ENCODE data around the gene SMARCA4. TPM values are rescaled to one million over a fixed set of nuclear protein-coding genes. Genes with fewer than 3 reads are reported as not detected.

SMARCA4 gene
- total and polyA plus RNA-seq, 4 donors, result 15.9 to 35.4 (median 22.5) TPM

DNA sequence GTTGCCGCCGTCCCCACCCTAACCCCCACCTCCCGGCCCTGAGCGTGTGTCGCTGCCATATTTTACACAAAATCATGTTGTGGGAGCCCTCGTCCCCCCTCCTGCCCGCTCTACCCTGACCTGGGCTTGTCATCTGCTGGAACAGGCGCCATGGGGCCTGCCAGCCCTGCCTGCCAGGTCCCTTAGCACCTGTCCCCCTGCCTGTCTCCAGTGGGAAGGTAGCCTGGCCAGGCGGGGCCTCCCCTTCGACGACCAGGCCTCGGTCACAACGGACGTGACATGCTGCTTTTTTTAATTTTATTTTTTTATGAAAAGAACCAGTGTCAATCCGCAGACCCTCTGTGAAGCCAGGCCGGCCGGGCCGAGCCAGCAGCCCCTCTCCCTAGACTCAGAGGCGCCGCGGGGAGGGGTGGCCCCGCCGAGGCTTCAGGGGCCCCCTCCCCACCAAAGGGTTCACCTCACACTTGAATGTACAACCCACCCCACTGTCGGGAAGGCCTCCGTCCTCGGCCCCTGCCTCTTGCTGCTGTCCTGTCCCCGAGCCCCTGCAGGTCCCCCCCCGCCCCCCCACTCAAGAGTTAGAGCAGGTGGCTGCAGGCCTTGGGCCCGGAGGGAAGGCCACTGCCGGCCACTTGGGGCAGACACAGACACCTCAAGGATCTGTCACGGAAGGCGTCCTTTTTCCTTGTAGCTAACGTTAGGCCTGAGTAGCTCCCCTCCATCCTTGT is 38.8 kb upstream of the SMARCA4 start:
- no peak for DNase-seq (ENCODE audit: low spot score)
- H3K36me3 ChIP-seq (ENCODE audit: control insufficient read depth in 4 of 4, insufficient read depth in 3 of 4, low read depth in 1 of 4, low read length in 3 of 4), result peaks cover 6 to 56% (median 11%) of the 10 kb centered on the region in 4 donors
- H3K9ac ChIP-seq (ENCODE audit: low read depth in 1 of 2, low read length in 2 of 2), result no peak overlapping the region

DNA sequence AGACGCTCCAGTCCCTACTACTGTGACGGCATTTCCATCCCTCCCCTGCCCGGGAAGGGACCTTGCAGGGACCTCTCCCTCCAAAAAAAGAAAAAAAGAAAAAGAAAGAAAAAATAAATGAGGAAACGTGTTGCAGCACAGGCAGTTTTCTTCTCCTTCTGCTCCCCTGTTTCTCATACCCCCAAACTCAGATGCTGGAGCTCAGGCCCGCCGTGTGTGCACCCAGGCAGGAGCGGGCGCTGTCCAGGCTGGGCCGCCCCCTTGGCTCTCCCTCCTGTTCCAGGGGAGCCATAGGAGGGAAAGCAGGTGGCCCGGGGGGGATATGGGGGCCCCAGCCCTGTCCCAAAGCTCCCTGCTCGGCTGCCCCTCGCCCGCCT is 38.2 kb upstream of the SMARCA4 start:
- Histone ChIP-seq H3K9me3 (ENCODE audit: control insufficient read depth in 4 of 4, low read length in 3 of 4) (no peaks in the 10 kb centered on the region), H3K27ac (ENCODE audit: low read depth in 1 of 2, low read length in 2 of 2) (no peak overlapping the region), H3K36me3 (ENCODE audit: control insufficient read depth in 4 of 4, insufficient read depth in 3 of 4, low read depth in 1 of 4, low read length in 3 of 4) (peaks cover 6 to 56% (median 11%) of the 10 kb centered on the region in 4 donors), H3K4me3 (ENCODE audit: low read depth in 1 of 3, low read length in 3 of 3) (no peak overlapping the region), H3K4me1 (ENCODE audit: control insufficient read depth in 4 of 4, insufficient read depth in 4 of 4, low read length in 3 of 4) (peaks cover 2 to 11% (median 7%) of the 10 kb centered on the region in 4 donors), H3K9ac (ENCODE audit: low read depth in 1 of 2, low read length in 2 of 2) (no peak overlapping the region), H3K27me3 (ENCODE audit: control insufficient read depth in 4 of 4, insufficient read depth in 4 of 4, low read length in 3 of 4) (no peaks in the 10 kb centered on the region)
- 93% methylated on average over 13 of the region's 13 CpGs for WGBS
- DNase-seq (ENCODE audit: low spot score), result no peak
- TF ChIP-seq, protein P1, sequence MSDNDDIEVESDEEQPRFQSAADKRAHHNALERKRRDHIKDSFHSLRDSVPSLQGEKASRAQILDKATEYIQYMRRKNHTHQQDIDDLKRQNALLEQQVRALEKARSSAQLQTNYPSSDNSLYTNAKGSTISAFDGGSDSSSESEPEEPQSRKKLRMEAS (IDR thresholded peaks at IDR 0.05), result no peak
- TF ChIP-seq EGR1 (IDR thresholded peaks at IDR 0.05; ENCODE audit: low read depth in 2 of 2) (no peak), JUND (IDR thresholded peaks at IDR 0.05) (no peak), FOXA1 (IDR thresholded peaks at IDR 0.05) (no peak), YY1 (IDR thresholded peaks at IDR 0.05) (no peak), HNF4G (IDR thresholded peaks at IDR 0.05) (no peak), TAF1 (conservative IDR thresholded peaks at IDR 0.05) (no peak), RXRA (IDR thresholded peaks at IDR 0.05) (no peak)
- TF ChIP-seq, protein P2, sequence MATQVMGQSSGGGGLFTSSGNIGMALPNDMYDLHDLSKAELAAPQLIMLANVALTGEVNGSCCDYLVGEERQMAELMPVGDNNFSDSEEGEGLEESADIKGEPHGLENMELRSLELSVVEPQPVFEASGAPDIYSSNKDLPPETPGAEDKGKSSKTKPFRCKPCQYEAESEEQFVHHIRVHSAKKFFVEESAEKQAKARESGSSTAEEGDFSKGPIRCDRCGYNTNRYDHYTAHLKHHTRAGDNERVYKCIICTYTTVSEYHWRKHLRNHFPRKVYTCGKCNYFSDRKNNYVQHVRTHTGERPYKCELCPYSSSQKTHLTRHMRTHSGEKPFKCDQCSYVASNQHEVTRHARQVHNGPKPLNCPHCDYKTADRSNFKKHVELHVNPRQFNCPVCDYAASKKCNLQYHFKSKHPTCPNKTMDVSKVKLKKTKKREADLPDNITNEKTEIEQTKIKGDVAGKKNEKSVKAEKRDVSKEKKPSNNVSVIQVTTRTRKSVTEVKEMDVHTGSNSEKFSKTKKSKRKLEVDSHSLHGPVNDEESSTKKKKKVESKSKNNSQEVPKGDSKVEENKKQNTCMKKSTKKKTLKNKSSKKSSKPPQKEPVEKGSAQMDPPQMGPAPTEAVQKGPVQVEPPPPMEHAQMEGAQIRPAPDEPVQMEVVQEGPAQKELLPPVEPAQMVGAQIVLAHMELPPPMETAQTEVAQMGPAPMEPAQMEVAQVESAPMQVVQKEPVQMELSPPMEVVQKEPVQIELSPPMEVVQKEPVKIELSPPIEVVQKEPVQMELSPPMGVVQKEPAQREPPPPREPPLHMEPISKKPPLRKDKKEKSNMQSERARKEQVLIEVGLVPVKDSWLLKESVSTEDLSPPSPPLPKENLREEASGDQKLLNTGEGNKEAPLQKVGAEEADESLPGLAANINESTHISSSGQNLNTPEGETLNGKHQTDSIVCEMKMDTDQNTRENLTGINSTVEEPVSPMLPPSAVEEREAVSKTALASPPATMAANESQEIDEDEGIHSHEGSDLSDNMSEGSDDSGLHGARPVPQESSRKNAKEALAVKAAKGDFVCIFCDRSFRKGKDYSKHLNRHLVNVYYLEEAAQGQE (IDR thresholded peaks at IDR 0.05), result no peak
- TF ChIP-seq, protein P3, sequence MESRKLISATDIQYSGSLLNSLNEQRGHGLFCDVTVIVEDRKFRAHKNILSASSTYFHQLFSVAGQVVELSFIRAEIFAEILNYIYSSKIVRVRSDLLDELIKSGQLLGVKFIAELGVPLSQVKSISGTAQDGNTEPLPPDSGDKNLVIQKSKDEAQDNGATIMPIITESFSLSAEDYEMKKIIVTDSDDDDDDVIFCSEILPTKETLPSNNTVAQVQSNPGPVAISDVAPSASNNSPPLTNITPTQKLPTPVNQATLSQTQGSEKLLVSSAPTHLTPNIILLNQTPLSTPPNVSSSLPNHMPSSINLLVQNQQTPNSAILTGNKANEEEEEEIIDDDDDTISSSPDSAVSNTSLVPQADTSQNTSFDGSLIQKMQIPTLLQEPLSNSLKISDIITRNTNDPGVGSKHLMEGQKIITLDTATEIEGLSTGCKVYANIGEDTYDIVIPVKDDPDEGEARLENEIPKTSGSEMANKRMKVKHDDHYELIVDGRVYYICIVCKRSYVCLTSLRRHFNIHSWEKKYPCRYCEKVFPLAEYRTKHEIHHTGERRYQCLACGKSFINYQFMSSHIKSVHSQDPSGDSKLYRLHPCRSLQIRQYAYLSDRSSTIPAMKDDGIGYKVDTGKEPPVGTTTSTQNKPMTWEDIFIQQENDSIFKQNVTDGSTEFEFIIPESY (IDR thresholded peaks at IDR 0.05), result no peak
- TF ChIP-seq, protein P4, sequence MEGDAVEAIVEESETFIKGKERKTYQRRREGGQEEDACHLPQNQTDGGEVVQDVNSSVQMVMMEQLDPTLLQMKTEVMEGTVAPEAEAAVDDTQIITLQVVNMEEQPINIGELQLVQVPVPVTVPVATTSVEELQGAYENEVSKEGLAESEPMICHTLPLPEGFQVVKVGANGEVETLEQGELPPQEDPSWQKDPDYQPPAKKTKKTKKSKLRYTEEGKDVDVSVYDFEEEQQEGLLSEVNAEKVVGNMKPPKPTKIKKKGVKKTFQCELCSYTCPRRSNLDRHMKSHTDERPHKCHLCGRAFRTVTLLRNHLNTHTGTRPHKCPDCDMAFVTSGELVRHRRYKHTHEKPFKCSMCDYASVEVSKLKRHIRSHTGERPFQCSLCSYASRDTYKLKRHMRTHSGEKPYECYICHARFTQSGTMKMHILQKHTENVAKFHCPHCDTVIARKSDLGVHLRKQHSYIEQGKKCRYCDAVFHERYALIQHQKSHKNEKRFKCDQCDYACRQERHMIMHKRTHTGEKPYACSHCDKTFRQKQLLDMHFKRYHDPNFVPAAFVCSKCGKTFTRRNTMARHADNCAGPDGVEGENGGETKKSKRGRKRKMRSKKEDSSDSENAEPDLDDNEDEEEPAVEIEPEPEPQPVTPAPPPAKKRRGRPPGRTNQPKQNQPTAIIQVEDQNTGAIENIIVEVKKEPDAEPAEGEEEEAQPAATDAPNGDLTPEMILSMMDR (IDR thresholded peaks at IDR 0.05; ENCODE audit: low read depth, low read length, missing input control), result no peak
- TF ChIP-seq, protein P5, sequence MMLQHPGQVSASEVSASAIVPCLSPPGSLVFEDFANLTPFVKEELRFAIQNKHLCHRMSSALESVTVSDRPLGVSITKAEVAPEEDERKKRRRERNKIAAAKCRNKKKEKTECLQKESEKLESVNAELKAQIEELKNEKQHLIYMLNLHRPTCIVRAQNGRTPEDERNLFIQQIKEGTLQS (IDR thresholded peaks at IDR 0.05), result no peak

More for the DNA sequence above, 38.8 kb upstream of the SMARCA4 start:
- WGBS, result 88% methylated on average over 33 of the region's 33 CpGs
- Histone ChIP-seq H3K4me1 (ENCODE audit: control insufficient read depth in 4 of 4, insufficient read depth in 4 of 4, low read length in 3 of 4) (peaks cover 0 to 5% (median 2%) of the 10 kb centered on the region in 4 donors), H3K9me3 (ENCODE audit: control insufficient read depth in 4 of 4, low read length in 3 of 4) (no peaks in the 10 kb centered on the region), H3K27me3 (ENCODE audit: control insufficient read depth in 4 of 4, insufficient read depth in 4 of 4, low read length in 3 of 4) (no peaks in the 10 kb centered on the region), H3K4me3 (ENCODE audit: low read depth in 1 of 3, low read length in 3 of 3) (no peak overlapping the region), H3K27ac (ENCODE audit: low read depth in 1 of 2, low read length in 2 of 2) (no peak overlapping the region)
- TF ChIP-seq, protein P3 (IDR thresholded peaks at IDR 0.05), result no peak
- TF ChIP-seq, protein P1 (IDR thresholded peaks at IDR 0.05), result no peak
- TF ChIP-seq, protein P5 (IDR thresholded peaks at IDR 0.05), result no peak
- no peak for TF ChIP-seq RXRA (IDR thresholded peaks at IDR 0.05)
- TF ChIP-seq, protein P4 (IDR thresholded peaks at IDR 0.05; ENCODE audit: low read depth, low read length, missing input control), result no peak
- no peak for TF ChIP-seq JUND (IDR thresholded peaks at IDR 0.05)
- TF ChIP-seq FOXA1 (IDR thresholded peaks at IDR 0.05), result no peak

Data from liver (tissue), 9 donors.